Cardiac atrium fibroblast (primary cell): ENCODE data around the gene B3GNT9. TPM values are rescaled to one million over a fixed set of nuclear protein-coding genes. Genes with fewer than 3 reads are reported as not detected.

ENCODE experiments used
- total RNA-seq: library from RNA; depleted of rRNA; stranded (reverse); fragments of >200 nt; gene quantifications from 2 replicates; pipeline ENCODE4 v1.2.3, GENCODE V29; 2015

The B3GNT9 gene
- total RNA-seq, result 44.9 and 54.3 TPM in 2 replicates

DNA sequence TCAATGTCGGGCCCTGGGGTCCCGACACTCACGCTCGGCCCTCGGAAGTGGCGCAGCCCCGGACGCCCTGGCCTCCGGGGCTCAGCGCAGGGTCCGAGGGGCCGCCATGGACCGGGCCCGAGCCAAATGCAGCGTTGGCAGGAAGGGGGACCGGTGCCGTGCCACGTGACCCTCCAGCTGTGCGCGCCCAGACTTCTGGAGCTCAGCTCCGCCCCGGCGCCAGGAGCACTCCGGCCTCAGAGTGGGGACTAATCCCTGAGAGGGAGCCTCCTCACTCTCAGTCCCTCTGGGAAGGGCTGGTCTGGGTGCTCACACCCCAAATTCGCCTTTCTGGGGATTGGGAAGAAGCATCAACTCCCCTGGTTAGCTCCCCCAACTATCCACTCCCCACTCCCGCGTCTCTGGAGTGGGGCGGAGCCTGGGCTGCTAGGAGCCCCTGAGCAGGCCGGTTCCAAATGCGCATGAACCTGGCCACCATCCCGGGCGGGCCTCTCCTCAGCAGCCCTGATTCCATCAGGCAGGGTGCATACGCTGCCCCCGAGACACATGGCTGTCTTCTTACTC lies at the start of gene B3GNT9:
Gene B3GNT9 (minus strand): TSS at position 166 of the 564 bp plus-strand sequence. CDS start 513 bp downstream, outside the sequence.

DNA sequence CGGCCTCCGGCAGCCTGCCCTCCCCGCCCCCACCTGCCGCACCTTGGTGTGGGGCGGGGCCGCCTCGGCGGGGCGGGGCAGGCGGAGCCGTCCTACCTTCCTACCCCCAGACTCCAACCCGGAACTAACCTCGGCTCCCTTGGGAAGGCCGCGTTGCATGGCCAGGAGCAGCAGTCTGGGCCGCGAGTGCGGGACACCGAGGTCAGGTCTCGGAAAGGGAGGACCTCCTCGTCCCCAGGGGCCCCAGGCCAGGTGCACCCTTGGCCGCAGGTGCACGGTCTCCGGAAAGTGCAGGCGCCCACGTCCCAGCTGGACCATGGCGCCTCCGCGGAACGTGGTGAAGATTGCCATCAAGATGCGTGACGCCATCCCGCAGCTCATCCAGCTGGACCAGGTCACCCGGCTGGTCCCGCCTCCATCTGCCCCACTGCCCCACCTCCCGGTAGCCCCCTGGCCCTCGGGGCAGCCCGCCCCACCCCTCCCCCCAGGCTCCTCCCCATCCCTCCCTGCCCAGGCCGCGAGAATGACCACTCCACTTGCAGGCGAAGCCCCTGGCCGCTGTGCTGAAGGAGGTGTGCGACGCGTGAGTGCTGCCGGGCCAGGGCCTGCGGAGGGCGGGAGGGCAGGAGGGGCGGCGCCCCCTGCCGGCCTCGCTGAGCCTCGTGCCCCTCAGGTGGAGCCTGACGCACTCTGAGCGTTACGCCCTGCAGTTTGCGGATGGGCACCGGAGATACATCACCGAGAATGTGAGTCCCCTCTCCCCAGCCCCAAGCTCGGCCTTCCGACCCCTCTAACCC lies 48.4 kb upstream of the B3GNT9 start, which contains the start of gene ELMO3:
Gene ELMO3 (plus strand): TSS at position 121 of the 797 bp plus-strand sequence. CDS start 196 bp downstream, at position 317.

DNA sequence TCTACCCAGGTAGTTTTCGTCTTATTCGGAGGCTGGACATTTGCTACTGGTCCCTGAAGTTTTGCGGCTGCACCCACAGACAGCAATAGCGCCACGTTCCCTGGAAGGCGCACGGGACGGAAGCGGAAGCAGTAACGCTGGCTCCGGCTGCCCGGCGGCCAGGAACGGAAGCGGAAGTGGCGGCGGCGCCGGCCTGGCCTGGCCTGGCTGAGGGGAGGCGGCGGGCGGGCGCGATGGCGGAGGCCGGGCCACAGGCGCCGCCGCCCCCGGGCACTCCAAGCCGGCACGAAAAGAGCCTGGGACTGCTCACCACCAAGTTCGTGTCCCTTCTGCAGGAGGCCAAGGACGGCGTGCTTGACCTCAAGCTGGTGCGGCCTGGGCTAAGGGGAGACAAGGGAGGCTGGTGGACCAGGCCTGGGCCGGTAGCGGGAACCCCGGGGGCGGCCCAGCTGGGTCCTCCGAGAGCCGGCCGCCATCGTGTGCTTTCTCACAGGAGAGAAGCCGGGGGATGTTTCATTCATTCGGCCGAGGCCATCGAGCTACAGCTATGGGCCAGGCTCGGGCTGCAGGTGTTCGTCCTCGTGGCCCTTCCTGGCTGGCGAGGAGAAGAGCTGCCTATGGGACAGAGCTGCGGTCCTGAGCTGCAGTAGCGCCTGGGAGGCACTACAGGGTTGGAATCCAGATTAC lies 41.3 kb upstream of the B3GNT9 start, which contains the start of gene E2F4:
Gene E2F4 (plus strand): TSS at position 161 of the 687 bp plus-strand sequence. CDS start 73 bp downstream, at position 234.

GRCh38 chr16:67190041-67190440 lies 39.2 kb upstream of the B3GNT9 start, which contains the start of gene EXOC3L1:
Gene EXOC3L1 (minus strand): TSS chr16:67190136. CDS start chr16:67189676, 460 bp downstream.

GRCh38 chr16:67183627-67184452 lies 33.0 kb upstream of the B3GNT9 start, which contains the start of gene MATCAP1:
Gene MATCAP1 (minus strand): TSS chr16:67183963. CDS start chr16:67180610, 3,353 bp downstream.

GRCh38 chr16:67170168-67170948 lies 19.6 kb upstream of the B3GNT9 start, which contains the start of gene NOL3:
Gene NOL3 (plus strand): TSS chr16:67170538.

DNA sequence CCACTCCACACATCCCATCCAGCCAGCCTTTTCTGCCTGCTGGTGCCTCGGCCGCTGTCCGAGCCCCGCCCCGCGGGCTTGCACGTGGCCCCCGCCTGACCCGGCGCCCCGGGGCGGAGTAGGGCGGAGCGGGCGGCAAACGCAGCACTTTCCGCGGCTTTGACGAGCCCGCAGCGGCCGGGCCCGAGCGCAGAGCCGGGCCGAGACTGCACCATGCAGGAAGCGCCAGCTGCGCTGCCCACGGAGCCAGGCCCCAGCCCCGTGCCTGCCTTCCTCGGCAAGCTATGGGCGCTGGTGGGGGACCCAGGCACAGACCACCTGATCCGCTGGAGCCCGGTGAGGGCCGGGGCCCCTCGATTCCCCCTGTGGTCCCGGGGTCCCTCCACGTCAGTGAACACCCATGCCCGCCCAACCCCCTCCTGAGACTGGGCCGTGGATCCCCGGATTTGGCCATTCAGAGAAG lies 13.8 kb upstream of the B3GNT9 start, which contains the start of gene HSF4:
Gene HSF4 (plus strand): TSS at position 147 of the 463 bp plus-strand sequence. CDS start 67 bp downstream, at position 214.

DNA sequence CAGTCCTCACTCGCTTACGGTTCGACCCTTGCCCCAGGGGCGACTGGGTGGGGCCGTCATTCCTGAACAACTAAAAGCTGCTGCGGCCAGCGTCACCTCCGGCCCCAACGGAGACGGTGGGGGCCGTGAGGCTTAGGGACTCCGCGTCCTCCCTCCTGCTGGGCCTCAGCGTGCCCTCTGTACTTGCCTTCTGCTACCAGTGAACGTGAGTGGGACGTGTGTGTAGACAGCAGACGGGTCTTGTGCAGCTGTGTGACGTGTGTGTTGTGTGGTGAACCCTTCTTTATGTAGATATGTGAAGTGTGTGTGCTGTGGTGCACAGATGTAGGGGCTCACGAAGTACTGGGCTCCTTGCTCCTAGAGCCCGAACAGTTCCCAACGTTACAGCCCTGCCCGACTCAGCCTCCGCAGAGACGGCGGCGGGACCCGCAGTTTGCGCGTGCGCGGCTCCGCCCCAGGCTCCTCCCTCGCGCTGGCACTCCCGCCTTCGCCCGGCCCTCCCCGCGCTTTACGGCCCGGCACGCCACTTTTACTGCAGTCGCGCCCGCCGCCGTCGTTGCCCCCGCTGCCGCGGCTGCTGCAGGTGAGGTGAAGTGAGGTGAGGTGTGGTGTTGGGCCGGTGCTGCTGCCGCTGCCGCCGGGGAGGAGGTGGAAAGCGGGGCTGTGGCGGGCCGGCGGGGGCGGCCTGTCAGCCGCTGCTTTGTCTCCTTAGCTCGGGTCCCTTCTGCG lies 41.2 kb downstream of the B3GNT9 start, which contains the start of gene PHAF1:
Gene PHAF1 (plus strand): TSS at position 535 of the 729 bp plus-strand sequence. CDS start 235 bp downstream, outside the sequence.

Other genes starting within 250 kb of the B3GNT9 start
- not detected in 2 replicates for gene CDH16, start 232.1 kb downstream of the B3GNT9 start, total RNA-seq
- gene RRAD, start 225.5 kb downstream of the B3GNT9 start, total RNA-seq, result 0.49 TPM in 1 of 2 replicates, not detected in the other
- gene CIAO2B, start 216.6 kb downstream of the B3GNT9 start, total RNA-seq, result 94.9 and 95.1 TPM in 2 replicates
- 25.3 and 30.5 TPM in 2 replicates for gene CES2, start 215.5 kb downstream of the B3GNT9 start, total RNA-seq
- gene CES3, start 189.7 kb downstream of the B3GNT9 start, total RNA-seq, result under 0.01 TPM in 1 of 2 replicates, not detected in the other
- gene CES4A, start 162.4 kb downstream of the B3GNT9 start, total RNA-seq, result 1.4 and 4.4 TPM in 2 replicates
- 35.7 and 36.1 TPM in 2 replicates for gene CBFB, start 121.8 kb downstream of the B3GNT9 start, total RNA-seq
- 11.6 and 13.3 TPM in 2 replicates for gene PHAF1, start 41.1 kb downstream of the B3GNT9 start, total RNA-seq
- gene TRADD, start 8.9 kb upstream of the B3GNT9 start, total RNA-seq, result 26.9 and 33.2 TPM in 2 replicates
- gene FBXL8, start 9.0 kb upstream of the B3GNT9 start, total RNA-seq, result 16.8 and 31.1 TPM in 2 replicates
- 5.8 and 18.1 TPM in 2 replicates for gene HSF4, start 13.7 kb upstream of the B3GNT9 start, total RNA-seq
- 37.5 and 51.4 TPM in 2 replicates for gene NOL3, start 19.5 kb upstream of the B3GNT9 start, total RNA-seq
- gene MATCAP1, start 33.0 kb upstream of the B3GNT9 start, total RNA-seq, result 17.5 and 17.8 TPM in 2 replicates
- gene EXOC3L1, start 39.1 kb upstream of the B3GNT9 start, total RNA-seq, result 0.54 and 1.6 TPM in 2 replicates
- gene E2F4, start 41.2 kb upstream of the B3GNT9 start, total RNA-seq, result 50.9 and 63.4 TPM in 2 replicates
- gene ELMO3, start 48.1 kb upstream of the B3GNT9 start, total RNA-seq, result 0.36 and 0.49 TPM in 2 replicates
- 40.3 and 49.1 TPM in 2 replicates for gene TMEM208, start 76.1 kb upstream of the B3GNT9 start, total RNA-seq
- gene FHOD1, start 96.5 kb upstream of the B3GNT9 start, total RNA-seq, result 13.6 and 19.0 TPM in 2 replicates
- gene SLC9A5, start 98.0 kb upstream of the B3GNT9 start, total RNA-seq, result 0.18 and 0.32 TPM in 2 replicates
- 2.0 and 3.4 TPM in 2 replicates for gene PLEKHG4, start 128.5 kb upstream of the B3GNT9 start, total RNA-seq
- not detected in 2 replicates for gene KCTD19, start 175.7 kb upstream of the B3GNT9 start, total RNA-seq
- gene LRRC36, start 175.8 kb upstream of the B3GNT9 start, total RNA-seq, result not detected in 2 replicates
- not detected in 2 replicates for gene TPPP3, start 242.5 kb upstream of the B3GNT9 start, total RNA-seq